Right lobe of liver (tissue), 4 donors: ENCODE data around the gene ALDH6A1.

Source experiments
- POLR2A ChIP-seq: fragments of 450-650 bp; IDR thresholded peaks from one replicate; pipeline ENCODE4 v1.6.1; 2017; ENCODE audit warnings: antibody characterized with exemption, mild to moderate bottlenecking
- TF ChIP-seq, protein P1 (sequence below), 4 donors: fragments of 200-600 bp in 3 of 4; fragments of 450-650 bp in 1 of 4; IDR thresholded peaks; one replicate each; pipeline versions ENCODE4 v1.5.1 to v1.8.0; 2016 to 2022; ENCODE audit warnings: antibody characterized with exemption in 4 of 4, mild to moderate bottlenecking in 2 of 4
- donor health status: DM: no; HTN: no; CAD: no.
- donor health status: DM: no; HTN: no; CAD: no.
- donor health status: DM: no; HTN: yes; CAD: no.

DNA sequence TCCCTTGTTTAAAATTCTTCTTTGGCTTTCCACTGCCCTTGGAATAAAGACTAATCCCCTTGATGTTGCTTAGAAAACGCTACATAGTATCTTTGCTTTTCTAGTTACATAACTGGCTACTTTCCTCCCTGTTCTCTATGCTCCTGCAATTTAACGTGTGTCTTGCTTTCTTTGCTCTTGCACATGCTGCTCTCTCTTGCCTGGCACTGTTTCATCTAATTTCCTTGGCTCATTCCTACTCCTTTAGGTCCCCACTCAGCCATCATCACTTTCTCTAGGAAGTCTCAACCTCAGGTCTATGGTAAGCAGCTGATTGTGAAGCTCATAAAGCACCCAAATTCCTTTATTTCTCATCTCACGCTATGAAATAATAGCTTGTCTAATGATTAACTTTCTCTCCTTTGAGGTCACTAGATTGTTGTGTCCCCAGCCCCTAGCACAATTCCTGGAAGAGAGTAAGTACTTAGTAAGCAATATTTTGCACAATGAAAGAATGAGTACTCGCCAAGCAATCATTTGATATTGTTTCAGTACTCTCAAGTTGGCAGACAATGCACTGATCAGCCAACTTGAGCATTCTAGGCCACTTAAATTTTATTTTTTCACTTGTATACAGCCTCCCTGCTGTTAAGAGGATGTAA is 3.3 kb downstream of the ALDH6A1 start:
- TF ChIP-seq, protein P1, sequence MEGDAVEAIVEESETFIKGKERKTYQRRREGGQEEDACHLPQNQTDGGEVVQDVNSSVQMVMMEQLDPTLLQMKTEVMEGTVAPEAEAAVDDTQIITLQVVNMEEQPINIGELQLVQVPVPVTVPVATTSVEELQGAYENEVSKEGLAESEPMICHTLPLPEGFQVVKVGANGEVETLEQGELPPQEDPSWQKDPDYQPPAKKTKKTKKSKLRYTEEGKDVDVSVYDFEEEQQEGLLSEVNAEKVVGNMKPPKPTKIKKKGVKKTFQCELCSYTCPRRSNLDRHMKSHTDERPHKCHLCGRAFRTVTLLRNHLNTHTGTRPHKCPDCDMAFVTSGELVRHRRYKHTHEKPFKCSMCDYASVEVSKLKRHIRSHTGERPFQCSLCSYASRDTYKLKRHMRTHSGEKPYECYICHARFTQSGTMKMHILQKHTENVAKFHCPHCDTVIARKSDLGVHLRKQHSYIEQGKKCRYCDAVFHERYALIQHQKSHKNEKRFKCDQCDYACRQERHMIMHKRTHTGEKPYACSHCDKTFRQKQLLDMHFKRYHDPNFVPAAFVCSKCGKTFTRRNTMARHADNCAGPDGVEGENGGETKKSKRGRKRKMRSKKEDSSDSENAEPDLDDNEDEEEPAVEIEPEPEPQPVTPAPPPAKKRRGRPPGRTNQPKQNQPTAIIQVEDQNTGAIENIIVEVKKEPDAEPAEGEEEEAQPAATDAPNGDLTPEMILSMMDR (IDR thresholded peaks at IDR 0.05): no peak
- TF ChIP-seq POLR2A: no peak
